Gastroesophageal sphincter (tissue), 3 donors: ENCODE measurements around the gene BRCC3.

Experiments
- CTCF ChIP-seq, 4 experiments: fragments of 200-600 bp in 2 of 4; fragments of 450-650 bp in 2 of 4; sonication (generic) in 1 of 4; IDR thresholded peaks; one replicate each; pipeline ENCODE4 v1.5.1; 2017 to 2019; ENCODE audit warnings: antibody characterized with exemption in 4 of 4, mild to moderate bottlenecking in 2 of 4, moderate library complexity in 2 of 4
- EP300 ChIP-seq: sonication (generic); formaldehyde crosslinking; IDR thresholded peaks from one replicate; pipeline ENCODE4 v1.6.1; 2017; ENCODE audit warnings: antibody characterized with exemption, mild to moderate bottlenecking
- POLR2A ChIP-seq, 2 donors: fragments of 450-650 bp; IDR thresholded peaks; one replicate each; pipeline ENCODE4 v1.6.1; 2017; ENCODE audit warnings: antibody characterized with exemption in 2 of 2, mild to moderate bottlenecking in 2 of 2, moderate library complexity in 1 of 2
- POLR2AphosphoS5 ChIP-seq: sonication (generic); formaldehyde crosslinking; IDR thresholded peaks from one replicate; pipeline ENCODE4 v1.6.1; 2017; ENCODE audit warnings: antibody characterized with exemption

GRCh38 chrX:155026727-155027508 is 44.4 kb upstream of the BRCC3 start, which contains the start of gene FUNDC2:
- TF ChIP-seq CTCF (IDR thresholded peaks at IDR 0.05) (no peak), EP300 (peak; percentile 43), POLR2AphosphoS5 (peak; percentile 59), POLR2A (IDR thresholded peaks at IDR 0.05) (peak; percentile 74 to 76)
